Measurements from ENCODE around the gene PML. TPM values are rescaled to one million over a fixed set of nuclear protein-coding genes. Genes with fewer than 3 reads are reported as not detected.

PML gene
- total and polyA plus RNA-seq, 4 donors: 8.2 to 15.2 (median 10.8) TPM

GRCh38 chr15:73950479-73950830, 44.1 kb upstream of the PML start (continued):
- TF ChIP-seq ZBTB33 (IDR thresholded peaks at IDR 0.05): no peak
- no peak for TF ChIP-seq RAD21 (IDR thresholded peaks at IDR 0.05)
- TF ChIP-seq FOXA1 (IDR thresholded peaks at IDR 0.05): no peak
- TF ChIP-seq HNF4A (conservative IDR thresholded peaks at IDR 0.05): no peak
- TF ChIP-seq YY1 (IDR thresholded peaks at IDR 0.05): no peak
- TF ChIP-seq SP1 (IDR thresholded peaks at IDR 0.05): no peak

- Histone ChIP-seq H3K9ac (ENCODE audit: low read depth in 1 of 2, low read length in 2 of 2) (no peak overlapping the region), H3K9me3 (ENCODE audit: control insufficient read depth in 4 of 4, low read length in 3 of 4) (no peaks in the 10 kb centered on the region), H3K36me3 (ENCODE audit: control insufficient read depth in 4 of 4, insufficient read depth in 3 of 4, low read depth in 1 of 4, low read length in 3 of 4) (no peaks in the 10 kb centered on the region), H3K27ac (ENCODE audit: low read depth in 1 of 2, low read length in 2 of 2) (peak overlapping the region; percentile 72 to 82), H3K4me1 (ENCODE audit: control insufficient read depth in 4 of 4, insufficient read depth in 4 of 4, low read length in 3 of 4) (no peaks in the 10 kb centered on the region), H3K27me3 (ENCODE audit: control insufficient read depth in 4 of 4, insufficient read depth in 4 of 4, low read length in 3 of 4) (no peaks in the 10 kb centered on the region), H3K4me3 (ENCODE audit: low read depth in 1 of 3, low read length in 3 of 3) (no peak overlapping the region)
- DNase-seq (ENCODE audit: low spot score): peak; percentile 75
- 42% methylated on average over 15 of the region's 15 CpGs for WGBS
- TF ChIP-seq TAF1 (conservative IDR thresholded peaks at IDR 0.05): no peak
- no peak for TF ChIP-seq ZBTB33 (IDR thresholded peaks at IDR 0.05)
- peak; percentile 78 for TF ChIP-seq SP1 (IDR thresholded peaks at IDR 0.05)
- TF ChIP-seq ATF3 (IDR thresholded peaks at IDR 0.05): no peak
- no peak for TF ChIP-seq MAX (IDR thresholded peaks at IDR 0.05)
- peak; percentile 61 for TF ChIP-seq CTCF (IDR thresholded peaks at IDR 0.05; ENCODE audit: low read depth, low read length, missing input control)
- no peak for TF ChIP-seq FOXA2 (IDR thresholded peaks at IDR 0.05)
- no peak for TF ChIP-seq HNF4G (IDR thresholded peaks at IDR 0.05)
- no peak for TF ChIP-seq YY1 (IDR thresholded peaks at IDR 0.05)
- TF ChIP-seq EGR1 (IDR thresholded peaks at IDR 0.05; ENCODE audit: low read depth in 2 of 2): no peak
- TF ChIP-seq RAD21 (IDR thresholded peaks at IDR 0.05): peak; percentile 78 to 82
- peak; percentile 46 to 55 for TF ChIP-seq RXRA (IDR thresholded peaks at IDR 0.05)
- TF ChIP-seq JUND (IDR thresholded peaks at IDR 0.05): no peak
- no peak for TF ChIP-seq FOXA1 (IDR thresholded peaks at IDR 0.05)
- no peak for TF ChIP-seq GABPA (IDR thresholded peaks at IDR 0.05 in 1 of 2, conservative IDR thresholded peaks at IDR 0.05 in 1 of 2)
- no peak for TF ChIP-seq HNF4A (conservative IDR thresholded peaks at IDR 0.05)
- peak; percentile 94 for TF ChIP-seq NR2F2 (IDR thresholded peaks at IDR 0.05)
- TF ChIP-seq REST (IDR thresholded peaks at IDR 0.05): no peak
These were observed 43.5 kb upstream of the PML start for GRCh38 chr15:73950831-73951561.

Measured in liver (tissue), 9 donors.